Suprapubic skin (tissue), 4 donors: ENCODE results near the gene EGFR. TPM values are rescaled to one million over a fixed set of nuclear protein-coding genes. Genes with fewer than 3 reads are reported as not detected.

ENCODE experiments used
- DNase-seq, 2 donors: peaks; one replicate each; pipeline ENCODE4 v3.0.0-alpha.2; 2019; ENCODE audit warnings: low spot score in 2 of 2
- H3K27ac ChIP-seq: fragments of 200-600 bp; sonication (generic); one replicate; pipeline ENCODE4 v1.5.1; 2019
- H3K27me3 ChIP-seq: fragments of 200-600 bp; sonication (generic); one replicate; pipeline ENCODE4 v1.5.1; 2019
- H3K36me3 ChIP-seq: fragments of 200-600 bp; sonication (generic); one replicate; pipeline ENCODE4 v1.5.1; 2019
- H3K4me1 ChIP-seq: fragments of 200-600 bp; sonication (generic); one replicate; pipeline ENCODE4 v1.5.1; 2019
- H3K4me3 ChIP-seq: fragments of 200-600 bp; sonication (generic); one replicate; pipeline ENCODE4 v1.5.1; 2019; ENCODE audit warnings: mild to moderate bottlenecking
- H3K9me3 ChIP-seq: fragments of 200-600 bp; sonication (generic); one replicate; pipeline ENCODE4 v1.5.1; 2019
- EP300 ChIP-seq: sonication (generic); formaldehyde crosslinking; IDR thresholded peaks from one replicate; pipeline ENCODE4 v1.6.1; 2017; ENCODE audit warnings: antibody characterized with exemption
- POLR2A ChIP-seq, 2 donors: fragments of 450-650 bp; IDR thresholded peaks; one replicate each; pipeline ENCODE4 v1.6.1; 2017; ENCODE audit warnings: antibody characterized with exemption in 2 of 2, mild to moderate bottlenecking in 2 of 2, moderate library complexity in 2 of 2
- POLR2AphosphoS5 ChIP-seq, 3 donors: sonication (generic); formaldehyde crosslinking; IDR thresholded peaks; one replicate each; pipeline ENCODE4 v1.6.1; 2017; ENCODE audit warnings: antibody characterized with exemption in 3 of 3
- WGBS: methylation state at CpG from one replicate; pipeline ENCODE4 v1.1.5; 2018; 5-methylcytosine and 5-hydroxymethylcytosine counted together
- total RNA-seq, 4 donors: library from RNA; depleted of rRNA; stranded (reverse); fragments of >200 nt; gene quantifications; one replicate each; pipeline ENCODE4 v1.1.0, GENCODE V29; 2016
- TF ChIP-seq, protein P1 (sequence below), 2 donors: fragments of 200-600 bp in 1 of 2; fragments of 450-650 bp in 1 of 2; sonication (generic) in 1 of 2; IDR thresholded peaks; one replicate each; pipeline ENCODE4 v1.5.1; 2016 to 2019; ENCODE audit warnings: antibody characterized with exemption in 2 of 2, mild to moderate bottlenecking in 1 of 2, moderate library complexity in 1 of 2

The EGFR gene
- total RNA-seq, 4 donors from 2014 or later = 231 to 341 (median 271) TPM

DNA sequence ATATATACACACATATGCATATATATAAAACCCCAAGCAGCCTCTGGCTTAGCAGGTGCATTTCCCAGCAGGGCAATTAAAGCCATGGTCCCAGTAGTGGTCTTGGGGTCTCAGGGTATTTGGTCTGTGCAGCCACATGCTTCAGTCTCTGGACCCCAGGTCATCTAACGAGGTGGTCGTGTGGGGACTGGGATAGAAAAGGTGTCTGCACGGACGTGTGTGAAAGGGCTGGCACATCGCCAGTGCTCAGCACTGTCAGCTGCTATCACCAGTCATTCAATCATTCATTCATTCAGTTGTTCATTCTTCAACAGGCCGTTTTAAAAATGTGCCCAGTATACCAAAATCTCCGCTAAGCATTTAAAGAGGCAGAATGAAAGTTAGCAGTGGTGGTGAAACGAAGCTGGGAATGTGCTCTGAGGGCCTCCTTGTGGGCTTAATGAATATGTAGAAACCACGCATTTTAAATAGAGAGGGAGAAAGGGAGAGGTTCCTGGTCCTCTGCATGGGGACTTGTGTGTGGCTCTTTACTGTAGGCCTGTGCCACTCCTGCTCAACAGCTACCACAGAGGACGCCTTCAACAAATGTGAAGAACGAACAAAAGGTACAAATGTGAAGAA is 170.4 kb downstream of the EGFR start:
- peaks cover 17% of the 10 kb centered on the region for H3K4me1 ChIP-seq
- no peaks in the 10 kb centered on the region for H3K9me3 ChIP-seq
- no peak overlapping the region for H3K27ac ChIP-seq
- no peak for TF ChIP-seq POLR2A (IDR thresholded peaks at IDR 0.05)
- no peak overlapping the region for H3K4me3 ChIP-seq
- WGBS = 70% methylated on average over 11 of the region's 11 CpGs
- H3K36me3 ChIP-seq = peaks cover 79% of the 10 kb centered on the region
- no peak for DNase-seq
- no peaks in the 10 kb centered on the region for H3K27me3 ChIP-seq

DNA sequence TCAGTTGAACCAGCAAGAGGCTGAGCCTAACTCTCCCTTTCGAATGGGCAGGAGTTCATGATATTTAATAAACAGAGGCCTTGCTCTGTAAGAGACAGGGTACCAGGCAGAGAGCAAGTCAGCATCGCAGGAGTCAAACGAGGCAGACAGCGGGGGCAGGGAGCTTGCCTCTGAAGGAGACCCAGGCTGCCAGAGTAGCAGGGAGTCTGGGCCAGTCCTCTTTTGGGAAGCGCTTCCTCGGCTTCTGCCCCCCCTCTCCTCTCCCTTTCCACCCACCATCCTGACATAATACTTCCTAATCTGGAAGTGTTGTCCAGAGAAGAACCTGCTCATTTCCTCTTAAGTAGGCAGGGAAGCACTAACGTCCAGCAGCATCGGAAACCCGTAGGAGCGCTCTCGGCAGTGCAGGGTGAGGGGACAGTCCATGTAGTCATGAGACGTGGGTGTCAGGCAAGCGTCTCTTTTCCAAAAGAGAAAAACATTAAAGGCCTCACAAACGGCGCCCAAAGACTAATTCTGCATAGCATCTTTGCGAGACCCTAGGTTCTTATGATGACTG is 171.1 kb downstream of the EGFR start:
- Histone ChIP-seq H3K36me3 (peaks cover 81% of the 10 kb centered on the region), H3K4me1 (peaks cover 17% of the 10 kb centered on the region)
- WGBS = 78% methylated on average over 16 of the region's 16 CpGs

DNA sequence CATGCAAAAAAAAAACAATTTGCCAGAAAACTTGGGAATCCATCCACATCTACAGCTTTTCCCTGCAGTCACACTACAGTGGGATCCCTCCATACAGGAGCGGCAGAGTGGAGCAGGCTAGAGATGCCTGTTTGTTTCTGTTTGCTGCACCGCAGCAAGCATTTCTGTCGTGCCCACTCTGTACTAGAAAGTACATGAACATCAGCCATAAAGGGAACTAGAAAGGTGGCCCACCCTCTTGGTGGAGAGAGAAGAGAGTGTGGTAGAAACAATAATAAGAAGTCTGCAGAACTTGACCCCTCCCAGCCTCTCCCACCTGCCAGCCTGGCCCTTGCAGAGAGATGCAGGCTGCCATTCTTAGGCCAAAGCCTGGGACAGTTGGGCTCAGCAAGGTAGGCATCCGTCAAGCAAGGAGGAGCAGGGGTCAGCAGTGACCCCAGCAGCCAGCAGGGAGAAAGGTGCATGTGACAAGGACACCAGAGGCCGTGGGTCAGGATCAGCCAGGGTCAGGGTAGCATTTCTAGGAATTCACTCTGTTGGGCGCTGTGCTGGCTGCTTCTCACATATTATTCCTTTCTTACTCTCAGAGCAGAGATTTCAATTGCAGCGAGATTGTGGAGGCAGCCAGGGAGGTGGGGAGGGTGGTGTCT is 171.8 kb downstream of the EGFR start:
- Histone ChIP-seq H3K4me3 (no peak overlapping the region), H3K27ac (no peak overlapping the region), H3K9me3 (no peaks in the 10 kb centered on the region), H3K27me3 (no peaks in the 10 kb centered on the region), H3K36me3 (peaks cover 74% of the 10 kb centered on the region), H3K4me1 (peaks cover 16% of the 10 kb centered on the region)
- no peak for TF ChIP-seq POLR2A (IDR thresholded peaks at IDR 0.05)
- TF ChIP-seq, protein P1, sequence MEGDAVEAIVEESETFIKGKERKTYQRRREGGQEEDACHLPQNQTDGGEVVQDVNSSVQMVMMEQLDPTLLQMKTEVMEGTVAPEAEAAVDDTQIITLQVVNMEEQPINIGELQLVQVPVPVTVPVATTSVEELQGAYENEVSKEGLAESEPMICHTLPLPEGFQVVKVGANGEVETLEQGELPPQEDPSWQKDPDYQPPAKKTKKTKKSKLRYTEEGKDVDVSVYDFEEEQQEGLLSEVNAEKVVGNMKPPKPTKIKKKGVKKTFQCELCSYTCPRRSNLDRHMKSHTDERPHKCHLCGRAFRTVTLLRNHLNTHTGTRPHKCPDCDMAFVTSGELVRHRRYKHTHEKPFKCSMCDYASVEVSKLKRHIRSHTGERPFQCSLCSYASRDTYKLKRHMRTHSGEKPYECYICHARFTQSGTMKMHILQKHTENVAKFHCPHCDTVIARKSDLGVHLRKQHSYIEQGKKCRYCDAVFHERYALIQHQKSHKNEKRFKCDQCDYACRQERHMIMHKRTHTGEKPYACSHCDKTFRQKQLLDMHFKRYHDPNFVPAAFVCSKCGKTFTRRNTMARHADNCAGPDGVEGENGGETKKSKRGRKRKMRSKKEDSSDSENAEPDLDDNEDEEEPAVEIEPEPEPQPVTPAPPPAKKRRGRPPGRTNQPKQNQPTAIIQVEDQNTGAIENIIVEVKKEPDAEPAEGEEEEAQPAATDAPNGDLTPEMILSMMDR (IDR thresholded peaks at IDR 0.05) = no peak
- no peak for TF ChIP-seq EP300
- TF ChIP-seq POLR2AphosphoS5 (IDR thresholded peaks at IDR 0.05) = no peak
- 91% methylated on average over 7 of the region's 7 CpGs for WGBS
- DNase-seq = peak in 1 of 2 donors; percentile 36

More for the DNA sequence above, 171.1 kb downstream of the EGFR start:
- TF ChIP-seq POLR2AphosphoS5 (IDR thresholded peaks at IDR 0.05) = no peak
- no peak for TF ChIP-seq POLR2A (IDR thresholded peaks at IDR 0.05)
- TF ChIP-seq, protein P1 (IDR thresholded peaks at IDR 0.05) = no peak
- TF ChIP-seq EP300 = no peak
- H3K27ac ChIP-seq = no peak overlapping the region
- peak in 1 of 2 donors; percentile 40 for DNase-seq
- no peaks in the 10 kb centered on the region for H3K27me3 ChIP-seq
- no peaks in the 10 kb centered on the region for H3K9me3 ChIP-seq
- no peak overlapping the region for H3K4me3 ChIP-seq

DNA sequence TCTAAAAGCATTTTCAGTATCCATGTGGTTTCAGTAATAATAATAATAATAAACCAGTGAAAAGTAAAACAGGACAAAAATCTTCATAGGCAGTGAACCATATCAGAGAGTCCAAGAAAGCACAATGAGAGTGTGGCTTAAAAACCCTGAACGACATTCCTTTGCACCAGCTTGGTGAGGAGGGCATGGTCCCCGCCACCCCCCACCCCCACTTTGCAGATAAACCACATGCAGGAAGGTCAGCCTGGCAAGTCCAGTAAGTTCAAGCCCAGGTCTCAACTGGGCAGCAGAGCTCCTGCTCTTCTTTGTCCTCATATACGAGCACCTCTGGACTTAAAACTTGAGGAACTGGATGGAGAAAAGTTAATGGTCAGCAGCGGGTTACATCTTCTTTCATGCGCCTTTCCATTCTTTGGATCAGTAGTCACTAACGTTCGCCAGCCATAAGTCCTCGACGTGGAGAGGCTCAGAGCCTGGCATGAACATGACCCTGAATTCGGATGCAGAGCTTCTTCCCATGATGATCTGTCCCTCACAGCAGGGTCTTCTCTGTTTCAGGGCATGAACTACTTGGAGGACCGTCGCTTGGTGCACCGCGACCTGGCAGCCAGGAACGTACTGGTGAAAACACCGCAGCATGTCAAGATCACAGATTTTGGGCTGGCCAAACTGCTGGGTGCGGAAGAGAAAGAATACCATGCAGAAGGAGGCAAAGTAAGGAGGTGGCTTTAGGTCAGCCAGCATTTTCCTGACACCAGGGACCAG is 172.5 kb downstream of the EGFR start:
- peaks cover 67% of the 10 kb centered on the region for H3K36me3 ChIP-seq
- TF ChIP-seq EP300 (no peak), POLR2A (IDR thresholded peaks at IDR 0.05) (no peak), POLR2AphosphoS5 (IDR thresholded peaks at IDR 0.05) (no peak)
- TF ChIP-seq, protein P1 (IDR thresholded peaks at IDR 0.05) = no peak
- no peaks in the 10 kb centered on the region for H3K9me3 ChIP-seq
- peaks cover 10% of the 10 kb centered on the region for H3K4me1 ChIP-seq
- peak in 1 of 2 donors; percentile 48 for DNase-seq
- WGBS = 92% methylated on average over 17 of the region's 17 CpGs
- no peak overlapping the region for H3K4me3 ChIP-seq
- H3K27me3 ChIP-seq = no peaks in the 10 kb centered on the region
- no peak overlapping the region for H3K27ac ChIP-seq

DNA sequence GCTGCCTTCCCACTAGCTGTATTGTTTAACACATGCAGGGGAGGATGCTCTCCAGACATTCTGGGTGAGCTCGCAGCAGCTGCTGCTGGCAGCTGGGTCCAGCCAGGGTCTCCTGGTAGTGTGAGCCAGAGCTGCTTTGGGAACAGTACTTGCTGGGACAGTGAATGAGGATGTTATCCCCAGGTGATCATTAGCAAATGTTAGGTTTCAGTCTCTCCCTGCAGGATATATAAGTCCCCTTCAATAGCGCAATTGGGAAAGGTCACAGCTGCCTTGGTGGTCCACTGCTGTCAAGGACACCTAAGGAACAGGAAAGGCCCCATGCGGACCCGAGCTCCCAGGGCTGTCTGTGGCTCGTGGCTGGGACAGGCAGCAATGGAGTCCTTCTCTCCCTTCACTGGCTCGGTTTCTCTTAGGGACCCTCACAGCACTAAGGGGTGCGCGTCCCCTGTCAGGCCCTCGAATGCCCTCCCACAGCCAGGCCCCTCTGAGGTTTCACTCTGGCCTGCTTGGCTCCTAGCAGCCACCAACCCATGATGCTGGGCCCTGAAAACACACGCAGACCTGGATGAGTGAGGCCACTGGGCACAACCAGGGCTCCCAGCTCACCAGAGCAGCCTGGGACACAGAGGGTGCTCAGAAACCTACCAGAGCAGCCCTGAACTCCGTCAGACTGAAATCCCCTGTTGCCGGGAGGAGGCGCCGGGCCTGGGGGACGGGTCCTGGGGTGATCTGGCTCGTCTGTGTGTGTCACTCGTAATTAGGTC is 173.3 kb downstream of the EGFR start:
- Histone ChIP-seq H3K36me3 (peaks cover 60% of the 10 kb centered on the region), H3K27ac (no peak overlapping the region), H3K4me3 (no peak overlapping the region), H3K4me1 (peaks cover 10% of the 10 kb centered on the region), H3K27me3 (no peaks in the 10 kb centered on the region), H3K9me3 (no peaks in the 10 kb centered on the region)
- TF ChIP-seq POLR2AphosphoS5 (IDR thresholded peaks at IDR 0.05) = no peak
- TF ChIP-seq, protein P1 (IDR thresholded peaks at IDR 0.05) = no peak
- TF ChIP-seq POLR2A (IDR thresholded peaks at IDR 0.05) = no peak
- TF ChIP-seq EP300 = no peak
- WGBS = 80% methylated on average over 1 of the region's 17 CpGs
- no peak for DNase-seq
